GM23248 (cell line): Measurements from ENCODE around the gene PTPN21.

Source experiments
- EZH2 ChIP-seq: fragments of 200-600 bp; sonication (generic); IDR thresholded peaks from 2 replicates; pipeline ENCODE4 v1.6.1; 2018; ENCODE audit warnings: antibody characterized with exemption, mild to moderate bottlenecking; ENCODE audit not compliant: insufficient read depth, poor library complexity, severe bottlenecking
- EZH2phosphoT487 ChIP-seq: fragments of 200-600 bp; sonication (generic); IDR thresholded peaks from 2 replicates; pipeline ENCODE4 v1.6.1; 2018; ENCODE audit warnings: antibody characterized with exemption, moderate library complexity, mild to moderate bottlenecking, low read depth; ENCODE audit not compliant: insufficient read depth

DNA sequence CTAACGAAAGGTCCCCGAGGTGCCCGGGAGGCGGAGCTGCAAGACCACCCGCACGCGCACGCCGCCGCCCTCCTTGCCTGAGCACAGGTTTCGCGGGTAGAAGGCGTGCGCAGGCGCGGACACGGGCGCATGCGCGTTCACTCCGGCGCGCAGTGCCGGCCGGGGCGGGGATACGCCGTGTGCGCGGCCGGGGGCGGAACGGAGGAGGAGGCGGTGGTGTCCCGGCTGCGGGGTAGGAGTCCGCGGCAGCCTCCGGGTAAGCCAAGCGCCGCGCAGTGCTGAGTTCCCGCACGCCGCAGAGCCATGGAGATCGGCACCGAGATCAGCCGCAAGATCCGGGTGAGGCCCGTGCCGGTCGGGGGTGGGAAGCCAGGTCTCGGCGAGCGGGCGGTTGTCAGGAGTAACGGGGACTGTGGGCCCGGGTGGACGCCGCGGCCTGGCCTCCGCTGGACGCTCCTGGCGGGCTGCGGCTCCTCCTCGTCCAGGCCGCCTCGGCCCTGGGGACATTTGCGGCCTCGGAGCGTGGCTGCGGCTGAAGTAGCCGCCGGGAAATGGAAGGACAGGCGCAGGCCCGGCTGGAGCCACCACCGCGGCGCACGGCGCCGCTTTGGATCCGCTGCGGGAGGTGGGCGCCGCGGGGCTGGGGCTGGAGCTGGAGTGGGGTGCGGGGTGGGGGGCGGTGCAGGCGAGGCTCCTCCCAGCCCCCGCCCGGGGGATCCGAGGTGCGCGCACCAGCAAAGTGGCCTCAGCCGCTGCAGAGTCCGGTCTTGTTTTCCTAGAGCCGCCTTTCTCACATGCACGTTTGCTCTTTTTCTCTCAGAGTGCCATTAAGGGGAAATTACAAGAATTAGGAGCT, 8.3 kb upstream of the PTPN21 start, which contains the start of gene ZC3H14:
- no peak for TF ChIP-seq EZH2phosphoT487
- no peak for TF ChIP-seq EZH2
